GM21825 (cell line): ENCODE results near the gene CSRP1.
"Not testable (repeated sequence)": the region's sequence is repeated elsewhere in the genome, so short reads cannot be mapped to it uniquely, and the experiment has no call there.

Source experiments
- ATAC-seq: cut with Tn5 transposase; IDR thresholded peaks from one replicate; pipeline ENCODE4 v1.9.1; 2021; ENCODE audit warnings: mild to moderate bottlenecking, moderate library complexity; ENCODE audit not compliant: unreplicated experiment

The CSRP1 gene

DNA sequence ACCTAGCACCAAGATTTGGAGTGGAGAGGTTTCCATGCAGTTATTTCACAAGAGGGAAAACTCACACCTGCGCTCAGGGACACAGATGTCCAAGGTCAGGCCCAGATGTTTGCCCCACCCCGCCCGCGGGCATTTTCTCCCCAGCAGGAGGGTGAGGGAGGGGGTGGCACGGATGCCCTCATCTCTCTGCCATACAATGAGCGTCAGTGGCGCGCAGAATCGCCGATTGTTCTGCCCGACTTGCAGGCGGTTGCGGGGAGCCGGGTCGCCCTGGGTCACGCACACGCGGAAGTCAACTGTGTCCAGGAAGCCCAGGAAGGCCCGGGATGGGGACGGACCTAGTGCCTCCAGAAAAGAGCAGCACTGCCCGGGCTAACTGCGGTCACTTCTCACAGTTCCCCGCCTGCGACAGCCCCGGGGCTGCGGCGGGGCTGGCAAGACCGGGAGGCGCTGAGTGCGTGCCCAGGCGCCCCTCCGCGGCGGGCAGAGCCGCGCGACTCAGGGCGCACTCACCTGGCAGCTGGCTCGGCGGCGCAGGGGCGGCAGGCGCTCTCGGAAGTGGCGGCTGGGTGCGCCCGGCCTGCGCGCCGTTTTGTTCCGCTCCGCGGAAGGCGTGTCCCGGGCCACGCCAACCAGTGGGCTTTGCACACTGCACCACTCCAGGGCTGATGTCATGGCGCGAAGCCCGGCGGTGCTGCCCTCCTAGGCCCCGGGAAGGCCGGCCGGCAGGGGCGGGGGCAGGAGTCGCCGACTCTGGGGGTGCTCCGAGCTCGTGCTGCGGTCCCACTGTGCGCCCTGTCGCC is at the start of gene CSRP1:
Gene CSRP1, minus strand, starts transcription at position 567 of the 803 bp plus-strand sequence. CDS start 10,820 bp downstream, outside the sequence.
- peak; percentile 92 for ATAC-seq

DNA sequence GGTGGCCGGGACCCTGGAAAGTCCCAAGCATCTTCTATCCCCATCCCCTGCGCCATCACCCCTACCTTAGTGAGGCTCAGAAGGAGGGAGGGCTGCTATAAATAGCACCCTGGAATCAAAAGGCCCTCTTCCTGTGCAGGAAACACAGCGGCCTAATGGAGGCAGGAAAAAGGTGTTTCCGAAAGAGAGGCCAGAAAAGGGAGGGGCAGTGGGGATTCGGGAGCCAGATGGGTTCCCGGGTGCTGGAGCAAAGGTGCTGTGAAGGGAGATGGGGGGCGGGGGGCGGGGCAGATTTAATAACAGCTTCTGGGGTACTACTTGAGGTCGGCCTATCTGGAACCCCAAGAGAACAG is 48.6 kb upstream of the CSRP1 start:
- ATAC-seq: no peak

DNA sequence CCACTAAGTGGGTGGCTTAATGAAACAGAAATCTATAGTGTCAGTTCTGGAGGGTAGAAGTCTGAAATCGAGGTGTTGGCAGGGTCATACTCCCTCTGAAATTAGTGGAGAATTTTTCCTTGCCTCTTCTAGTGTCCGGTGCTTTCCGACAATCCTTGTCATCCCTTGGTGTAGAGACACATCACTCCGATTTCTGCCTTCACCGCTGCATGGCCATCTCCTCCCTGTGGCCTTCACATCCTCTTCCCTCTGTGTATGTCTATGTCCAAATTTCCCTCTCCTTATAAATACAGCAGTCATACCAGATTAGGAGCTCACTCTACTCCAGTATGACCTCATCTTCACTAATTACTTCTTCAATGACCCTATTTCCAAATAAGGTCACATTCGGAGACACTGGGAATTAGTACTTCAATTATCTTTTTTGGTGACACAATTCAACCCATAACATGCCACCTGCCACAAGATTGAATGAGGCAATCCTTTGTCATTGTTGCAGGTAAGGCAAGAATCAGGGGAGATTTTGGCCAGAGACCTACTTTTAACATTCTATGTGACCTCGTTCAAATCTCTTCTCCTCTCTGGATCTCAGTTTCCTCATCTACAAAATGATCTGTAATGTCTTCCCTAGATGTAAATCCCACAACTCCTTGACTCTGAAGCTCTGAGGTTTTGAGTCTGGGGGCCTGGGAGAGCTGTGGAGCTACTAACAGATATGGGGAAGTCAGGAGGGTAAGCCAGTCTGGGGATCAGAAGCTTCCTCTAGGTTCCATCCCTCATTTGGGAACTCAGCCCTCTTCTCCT is 48.1 kb upstream of the CSRP1 start:
- no peak for ATAC-seq

DNA sequence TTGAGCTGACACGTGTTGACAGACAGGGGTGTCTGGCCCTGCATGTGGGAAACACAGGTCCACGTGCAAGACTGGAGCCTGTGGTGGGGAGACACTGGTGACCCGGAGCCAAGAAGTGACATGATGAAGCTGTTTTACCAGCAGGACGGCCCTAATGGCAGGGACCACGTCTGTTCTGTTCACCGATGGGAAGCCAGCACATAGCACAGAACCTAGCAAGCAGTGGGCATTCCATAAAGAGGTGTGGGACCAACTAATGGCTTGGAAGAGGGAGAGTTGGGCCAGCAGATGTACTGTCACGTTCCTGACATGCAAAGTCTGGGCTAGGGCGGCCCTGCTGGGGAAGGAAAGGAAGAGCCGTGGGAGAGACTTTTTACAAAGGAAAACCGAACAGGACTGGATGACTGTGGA is 47.3 kb upstream of the CSRP1 start:
- no peak for ATAC-seq

DNA sequence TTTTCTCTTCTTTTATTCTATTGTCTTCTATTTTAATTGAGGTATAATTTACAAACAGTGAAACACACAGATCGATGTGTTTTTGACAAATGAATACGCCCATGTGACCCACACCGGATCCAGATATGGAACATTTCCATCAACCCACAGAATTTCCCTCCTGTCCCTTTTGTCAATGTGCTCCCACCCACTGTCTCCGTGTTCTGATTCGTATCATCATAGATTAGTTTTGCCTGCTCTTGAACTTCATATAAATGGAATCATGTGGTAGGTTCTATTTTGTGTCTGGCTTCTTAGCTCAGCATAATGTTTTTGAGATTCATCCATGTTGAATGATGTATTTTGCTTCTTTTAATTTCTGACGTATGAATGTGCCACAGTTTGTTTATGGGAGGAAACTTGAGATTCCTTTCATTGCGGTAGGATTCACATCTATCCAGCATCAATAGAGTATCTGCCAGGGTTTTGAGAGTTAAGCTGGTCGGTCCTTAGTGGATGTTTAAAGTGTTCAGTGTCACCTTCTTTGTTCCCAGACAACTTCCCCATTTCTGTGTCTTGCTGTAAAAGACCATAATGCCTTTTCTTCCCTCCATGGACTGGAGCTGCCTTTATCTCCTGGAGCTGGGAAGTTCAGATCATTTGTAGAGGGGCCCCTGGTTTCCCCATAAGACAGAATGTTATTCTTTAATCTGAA is 46.7 kb upstream of the CSRP1 start:
- no peak for ATAC-seq

DNA sequence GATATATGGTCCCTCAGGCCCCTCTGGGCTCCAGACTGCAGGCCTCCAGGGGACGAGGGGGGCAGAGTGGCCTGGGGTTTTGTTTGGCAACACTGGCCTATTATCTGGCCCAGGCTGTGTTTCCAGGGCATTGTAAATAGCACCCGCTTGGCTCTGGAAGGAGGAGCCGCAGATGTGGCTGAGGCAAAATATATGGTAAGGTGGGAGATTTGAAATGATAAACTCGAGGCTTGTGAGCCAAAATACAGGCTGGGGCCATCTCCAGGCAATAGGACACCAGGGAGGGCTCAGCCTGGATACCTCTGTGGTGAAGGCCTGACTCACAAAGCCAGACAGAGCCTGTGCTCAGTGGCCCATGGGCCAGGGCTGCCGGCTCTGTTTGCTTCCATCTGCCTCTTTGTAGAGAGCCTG is 46.0 kb upstream of the CSRP1 start:
- no peak for ATAC-seq

DNA sequence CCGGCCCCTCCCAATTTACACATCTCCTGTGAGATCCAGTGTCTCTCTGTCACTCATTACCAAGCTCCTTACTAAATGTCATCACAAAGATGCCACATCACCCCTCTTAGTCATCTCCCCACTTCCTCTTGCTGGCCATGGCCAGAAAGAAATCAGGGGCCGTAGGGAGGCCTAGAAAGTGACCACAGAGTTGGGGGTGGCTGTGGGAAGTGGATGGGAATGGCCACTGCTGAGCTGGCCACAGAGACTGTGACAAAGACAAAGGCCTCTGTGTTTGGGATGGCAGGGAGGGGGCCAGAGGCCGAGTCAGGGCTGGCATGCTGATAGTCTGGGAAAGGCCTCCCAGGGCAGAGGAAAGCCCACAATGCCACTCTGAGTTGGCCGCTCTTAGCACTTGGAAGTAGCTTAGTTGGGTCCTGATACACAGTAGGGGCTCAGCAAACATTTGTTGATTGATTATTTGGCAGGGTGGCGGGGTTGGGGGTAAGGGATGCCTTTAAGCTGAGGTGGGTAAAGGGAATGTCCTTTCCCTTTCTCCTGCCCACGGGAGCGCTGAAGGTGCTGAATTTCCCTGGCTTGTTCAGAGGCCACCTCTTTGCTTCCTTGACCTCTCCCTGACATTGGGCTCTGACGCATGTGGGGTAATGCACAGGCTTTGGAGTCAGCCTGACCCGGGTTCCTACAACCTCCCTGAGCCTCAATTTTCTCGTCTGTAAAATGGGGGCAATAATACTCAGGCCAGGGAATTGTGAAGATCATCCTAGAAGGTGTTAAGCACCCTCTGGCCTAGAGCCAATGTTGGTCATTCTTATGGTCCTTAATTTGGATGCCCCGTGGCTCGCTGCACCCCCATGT is 45.2 kb upstream of the CSRP1 start:
- ATAC-seq: no peak

DNA sequence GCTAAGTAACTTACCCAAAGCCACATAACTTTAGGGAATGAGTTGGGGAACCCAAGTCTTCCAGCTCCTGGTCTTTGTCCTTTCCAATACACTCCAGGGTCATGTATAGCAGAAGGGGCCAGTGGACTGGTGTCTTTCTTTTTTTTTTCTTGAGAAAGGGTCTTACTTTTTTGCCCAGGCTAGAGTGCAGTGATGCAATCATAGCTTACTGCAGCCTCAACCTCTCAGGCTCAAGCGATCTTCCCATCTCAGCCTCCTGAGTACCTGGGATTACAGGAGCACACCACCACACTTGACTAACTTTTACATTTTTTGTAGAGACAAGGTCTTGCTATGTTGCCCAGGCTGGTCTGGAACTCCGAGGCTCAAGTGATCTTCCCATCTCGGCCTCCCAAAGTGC is 44.2 kb upstream of the CSRP1 start:
- no peak for ATAC-seq

DNA sequence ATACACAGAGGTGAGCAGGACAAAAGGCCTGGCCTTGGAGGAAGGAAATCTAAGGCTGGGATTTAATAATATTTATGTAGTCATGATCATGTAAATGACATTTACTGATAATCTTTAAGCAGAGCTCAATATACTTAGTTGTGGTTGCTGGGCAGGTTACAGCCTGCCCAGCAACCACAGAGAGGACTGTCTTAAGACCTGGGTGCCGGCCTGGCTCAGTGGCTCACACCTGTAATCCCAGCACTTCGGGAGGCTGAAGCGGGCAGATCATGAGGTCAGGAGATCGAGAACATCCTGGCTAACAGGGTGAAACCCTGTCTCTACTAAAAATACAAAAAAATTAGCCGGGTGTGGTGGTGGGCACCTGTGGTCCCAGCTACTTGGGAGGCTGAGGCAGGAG is 42.6 kb upstream of the CSRP1 start:
- not testable (repeated sequence) for ATAC-seq

DNA sequence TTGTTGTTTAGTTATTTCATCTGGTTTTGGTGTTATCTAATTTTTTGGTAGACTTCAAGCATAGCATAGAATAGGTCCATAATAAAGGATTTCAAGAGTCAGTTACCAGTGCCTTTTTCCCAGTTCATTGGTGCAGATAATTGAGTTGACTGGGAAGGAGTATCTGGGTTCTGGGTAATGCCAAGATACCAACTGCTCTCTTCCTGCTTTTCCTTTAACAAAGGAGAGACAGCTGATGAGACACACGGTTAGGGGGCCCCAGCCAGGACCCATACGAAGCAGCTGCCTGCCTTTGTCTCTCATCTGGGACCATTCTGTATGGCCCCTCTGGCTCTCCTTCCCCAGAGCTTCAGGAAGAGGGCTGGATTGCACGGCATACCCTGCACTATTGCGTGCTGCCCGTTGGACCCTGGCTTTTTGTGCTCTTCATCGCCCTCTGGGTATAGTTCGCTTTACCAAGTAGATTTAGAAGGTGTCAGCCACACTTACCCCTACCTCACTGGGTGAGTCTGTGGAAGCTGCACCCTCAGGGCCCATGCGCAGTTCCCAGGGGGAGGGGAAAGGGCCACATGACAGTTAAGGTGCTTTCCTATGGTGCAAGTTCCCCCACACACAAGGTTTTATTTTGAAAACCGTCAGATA is 39.0 kb upstream of the CSRP1 start:
- ATAC-seq: no peak

DNA sequence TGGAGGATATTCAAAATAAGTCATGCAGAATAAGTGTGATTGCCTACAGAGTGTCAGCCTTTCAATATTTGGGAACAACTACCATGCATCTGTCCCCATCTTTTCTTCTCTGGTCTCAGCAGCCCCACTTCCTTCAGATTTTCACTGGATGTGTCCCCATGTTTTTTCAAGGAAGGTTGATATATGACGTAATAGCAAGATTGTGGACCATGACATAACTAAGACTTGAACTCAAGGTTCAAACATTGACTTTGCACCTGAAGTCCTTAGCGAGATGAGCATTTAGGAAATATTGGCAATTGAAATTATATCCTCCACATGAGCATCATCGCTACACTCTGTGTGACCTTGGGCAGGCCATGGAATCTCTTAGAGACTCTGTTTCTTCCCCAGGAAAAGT is 37.8 kb upstream of the CSRP1 start:
- no peak for ATAC-seq

DNA sequence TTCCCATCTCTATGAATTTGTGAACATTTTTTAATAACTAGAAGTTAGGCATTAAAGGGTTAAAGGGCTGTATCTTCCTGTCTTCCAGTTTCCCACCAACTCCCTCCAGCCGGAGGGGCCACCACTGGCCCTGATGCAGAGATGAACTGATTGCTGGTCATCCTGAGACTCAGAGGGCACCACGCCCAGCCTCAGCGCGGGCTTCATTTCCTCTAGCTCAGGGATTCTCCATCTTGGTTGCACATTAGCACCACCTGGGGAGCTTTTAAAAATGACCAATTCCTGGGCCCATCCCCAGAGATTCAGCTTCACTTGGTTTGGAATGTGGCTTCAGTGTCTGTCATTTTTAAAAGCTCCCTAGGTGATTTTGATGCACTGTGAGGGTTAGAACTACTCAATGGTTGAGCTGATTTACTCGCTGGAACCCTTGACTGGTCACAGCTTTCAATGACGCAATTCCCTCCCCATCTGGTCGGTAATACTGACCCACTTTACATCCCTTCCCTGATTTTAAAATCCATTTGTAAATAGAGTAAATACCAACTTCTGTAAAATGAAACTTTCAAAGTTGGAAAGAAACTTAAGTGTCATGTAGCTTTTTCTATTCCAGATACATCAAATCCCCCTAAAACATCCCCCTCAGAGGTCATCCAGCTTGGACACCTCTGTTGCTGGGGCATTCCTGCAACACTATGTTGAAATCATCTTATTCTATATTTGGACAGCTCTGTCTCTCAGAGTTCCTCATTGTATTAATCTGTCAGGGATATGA is 37.1 kb upstream of the CSRP1 start:
- no peak for ATAC-seq

DNA sequence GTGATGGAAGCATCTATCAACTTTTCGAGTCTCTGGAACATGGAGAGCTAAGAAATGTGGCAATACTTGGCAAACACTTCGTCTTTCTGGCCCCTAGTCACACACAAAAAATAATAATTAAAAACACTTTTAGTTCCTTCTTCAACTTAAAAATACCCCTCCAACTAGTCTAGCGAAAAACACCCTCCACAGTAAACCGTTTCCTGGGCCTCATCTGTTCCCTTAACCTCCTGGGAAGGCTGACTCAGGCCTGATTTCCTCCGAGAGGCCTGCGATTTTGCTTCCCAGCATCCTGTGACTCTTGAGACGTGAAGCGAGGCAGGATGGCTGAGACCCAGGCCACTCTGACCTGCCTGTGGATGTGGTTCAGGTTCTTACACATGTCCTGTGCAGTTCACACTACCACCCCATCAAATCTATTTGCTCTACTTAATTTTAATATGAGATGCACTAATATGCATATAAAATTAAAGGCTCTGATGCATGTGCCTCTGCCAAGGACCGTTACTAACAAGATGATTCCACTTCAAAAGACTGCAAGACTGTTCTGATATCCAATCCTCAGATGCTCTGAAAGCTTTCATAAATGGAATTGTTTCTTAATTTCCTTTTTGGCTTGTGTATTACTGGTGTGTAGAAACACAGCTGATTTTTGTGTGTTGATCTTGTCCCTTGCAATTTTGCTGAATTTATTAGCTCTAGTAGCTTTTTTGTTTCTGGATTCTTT is 35.5 kb upstream of the CSRP1 start:
- no peak for ATAC-seq

DNA sequence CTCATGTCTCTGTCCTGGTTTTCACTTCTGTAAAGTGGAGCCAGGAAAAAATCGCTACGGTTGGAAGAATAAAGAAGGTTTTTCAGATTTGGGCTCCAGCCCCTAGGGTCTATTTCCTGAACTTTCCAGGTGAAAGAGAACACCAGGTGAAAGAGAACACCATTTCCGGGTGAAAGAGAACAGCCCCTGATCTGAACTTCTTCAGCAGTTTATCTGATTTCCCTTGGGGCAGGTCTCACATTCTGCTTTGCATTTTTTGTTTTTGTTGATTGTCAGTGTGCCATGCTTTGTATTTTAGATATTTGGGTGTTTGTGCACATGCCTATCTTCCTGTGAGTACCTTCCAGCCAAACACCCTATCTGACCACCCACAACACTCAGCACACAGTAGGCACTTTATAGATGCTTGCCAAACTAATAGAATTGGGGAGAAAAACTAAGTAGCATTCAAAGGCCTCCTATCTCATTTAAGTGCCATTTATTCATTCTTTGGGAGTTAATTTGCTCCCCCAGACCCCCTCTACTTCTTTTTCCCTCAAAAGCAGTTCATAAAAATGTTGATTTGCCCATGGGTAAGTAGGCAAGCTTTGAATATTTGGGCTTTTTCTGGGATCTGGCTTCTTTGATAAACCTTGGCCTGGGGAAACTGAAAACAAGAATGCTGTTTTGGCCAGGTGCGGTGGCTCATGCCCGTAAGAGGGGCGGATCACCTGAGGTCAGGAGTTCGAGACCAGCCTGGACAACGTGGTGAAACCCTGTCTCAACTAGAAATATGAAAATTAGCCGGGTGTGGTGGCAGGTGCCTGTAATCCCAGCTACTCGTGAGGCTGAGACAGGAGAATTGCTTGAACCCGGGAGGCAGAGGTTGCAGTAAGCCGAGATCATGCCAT is 34.2 kb upstream of the CSRP1 start:
- no peak for ATAC-seq

DNA sequence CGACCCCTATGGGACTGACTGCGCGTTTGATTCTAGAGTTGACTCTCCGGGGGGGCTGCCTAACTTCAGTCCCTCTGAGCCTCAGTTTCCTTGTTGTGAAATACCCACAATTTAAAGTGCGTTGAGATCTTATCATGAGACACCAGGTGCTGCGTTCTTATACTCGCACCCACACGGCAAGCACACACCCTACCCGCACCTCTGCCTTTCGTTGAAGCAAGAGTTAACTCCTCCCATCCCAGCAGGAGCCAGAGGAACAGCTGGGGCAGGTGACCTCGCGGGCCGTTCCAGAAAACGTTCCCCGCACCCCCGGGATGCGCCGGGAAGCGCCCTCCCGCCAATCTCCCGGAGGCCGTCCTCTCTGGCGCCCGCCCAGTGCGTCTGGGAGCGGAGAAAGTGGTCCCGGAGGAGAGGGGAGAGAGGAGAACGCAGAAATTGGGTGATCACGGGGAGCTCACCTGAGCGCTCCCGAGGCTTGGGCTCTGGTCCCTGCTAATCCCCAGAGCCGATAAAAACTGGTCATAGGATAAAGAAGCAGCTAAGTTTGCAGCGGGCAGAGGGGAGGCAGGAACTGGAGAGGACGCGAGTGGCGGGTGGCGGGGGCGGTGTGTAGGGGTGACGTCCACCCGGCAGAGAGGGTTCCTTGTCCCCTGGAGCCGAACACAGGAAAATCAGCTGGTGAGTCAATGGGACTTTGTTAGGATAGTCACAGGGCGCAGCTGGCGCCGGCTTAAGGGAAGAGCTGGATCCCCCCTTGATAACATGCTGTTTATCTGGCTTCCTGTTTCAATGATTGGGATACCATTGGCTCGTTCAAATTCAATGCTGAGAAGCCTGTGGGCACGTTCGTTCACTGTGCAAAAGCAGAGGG is 32.9 kb upstream of the CSRP1 start:
- no peak for ATAC-seq

DNA sequence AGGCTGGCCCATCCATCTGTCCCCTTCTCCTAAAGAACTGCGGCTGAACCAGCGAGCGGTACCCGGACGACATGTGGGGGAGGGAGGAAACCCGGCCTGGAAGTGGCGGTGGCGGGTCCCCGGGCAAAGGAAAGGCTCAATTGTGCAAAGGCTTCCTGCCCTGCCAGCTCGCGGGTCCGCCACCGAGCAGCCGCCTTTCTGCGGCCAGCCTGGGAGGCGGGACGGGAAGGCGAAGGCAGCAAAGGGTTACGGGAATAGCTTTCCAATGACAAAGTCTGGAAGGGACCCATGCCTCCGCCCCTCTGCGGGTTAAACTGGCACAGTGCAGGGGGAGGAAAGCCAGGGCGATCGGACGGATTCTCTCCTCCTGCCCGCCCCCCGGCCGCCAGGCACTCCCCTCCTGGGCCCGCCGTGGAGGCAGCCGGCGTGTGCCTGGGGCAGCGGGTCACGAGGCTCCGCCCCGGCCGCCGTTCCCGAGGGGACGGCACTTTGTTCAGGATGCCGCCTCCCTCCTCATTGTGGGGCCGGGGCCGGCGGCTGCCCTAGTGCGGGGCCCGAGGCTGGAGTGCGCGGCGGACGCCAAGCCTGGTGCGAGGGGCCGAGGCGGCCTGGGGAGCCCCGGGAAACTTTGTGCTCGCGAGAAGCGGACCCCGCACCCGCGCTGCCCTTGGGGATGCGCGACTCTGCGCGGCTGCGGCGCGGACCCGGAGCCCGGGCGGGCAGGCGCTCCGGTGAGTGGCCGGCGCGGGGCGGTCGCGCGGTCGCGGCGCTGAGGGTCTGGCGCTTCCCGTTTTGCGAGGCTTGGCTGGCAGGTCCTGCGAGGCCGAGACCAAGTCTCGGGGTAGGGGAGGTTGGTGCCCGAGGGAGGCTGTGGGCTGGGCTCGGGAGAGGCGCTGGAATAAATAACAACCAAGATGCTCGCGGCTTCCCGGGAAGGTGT is 32.0 kb upstream of the CSRP1 start, which contains the start of gene NAV1:
Gene NAV1, plus strand, starts transcription at position 516 of the 940 bp plus-strand sequence. CDS start 83,758 bp downstream, outside the sequence.
- no peak for ATAC-seq
